T-cell (primary cell): Measurements from ENCODE around the gene ZNF784. TPM values are rescaled to one million over a fixed set of nuclear protein-coding genes. Genes with fewer than 3 reads are reported as not detected.
A peak's percentile ranks its signal among the peaks of the same experiment; 100 is the strongest.

Source experiments
- ATAC-seq, 4 experiments: fragments of 200-7000 bp in 3 of 4; fragments of 150-1000 bp in 1 of 4; cut with Tn5 transposase; replicated peaks in 1 of 4; 1 replicate in 3 of 4; 2 replicates in 1 of 4; pipeline ENCODE4 v1.10.0; 2021; ENCODE audit warnings: moderate library complexity in 3 of 4, mild to moderate bottlenecking in 2 of 4, moderate number of reproducible peaks in 1 of 4
- CTCF ChIA-PET, 2 donors: fragments of 300-600 bp; sonication (Branson Sonifier 250); formaldehyde crosslinking; loops; one replicate each; lab custom pipeline; 2022; ENCODE audit warnings: antibody characterized with exemption in 2 of 2; lab: Charles Lee
- POLR2A ChIA-PET, 2 donors: fragments of 300-600 bp; sonication (Branson Sonifier 250); formaldehyde crosslinking; loops; one replicate each; lab custom pipeline; 2022; ENCODE audit warnings: antibody characterized with exemption in 2 of 2; lab: Charles Lee
- DNase-seq, 35 experiments: peaks; one replicate each; pipeline versions ENCODE4 v3.0.0 to v3.0.0-alpha.2; 2013 to 2023
- H3K27ac ChIP-seq: one replicate; pipeline ENCODE4 v1.5.1; 2013; ENCODE audit warnings: low read length
- H3K27me3 ChIP-seq, 2 experiments: replicated peaks in 1 of 2; 1 replicate in 1 of 2; 2 replicates in 1 of 2; pipeline versions ENCODE4 v1.6.1 to v1.7.0; 2013; ENCODE audit warnings: low read length in 1 of 2, mixed read lengths in 1 of 2; ENCODE audit not compliant: control insufficient read depth in 2 of 2, insufficient read depth in 2 of 2; ENCODE audit errors: extremely low read depth in 1 of 2
- H3K36me3 ChIP-seq, 2 donors: 1 replicate in 1 of 2; 2 replicates in 1 of 2; pipeline versions ENCODE4 v1.6.1 to v1.7.0; 2013; ENCODE audit warnings: low read length in 1 of 2; ENCODE audit not compliant: control insufficient read depth in 2 of 2, insufficient read depth in 1 of 2; ENCODE audit errors: extremely low read depth in 1 of 2
- H3K4me1 ChIP-seq, 2 experiments: 1 replicate in 1 of 2; 2 replicates in 1 of 2; pipeline versions ENCODE4 v1.6.1 to v1.7.0; 2013; ENCODE audit warnings: low read length in 2 of 2, mixed read lengths in 1 of 2; ENCODE audit not compliant: insufficient read depth in 2 of 2, control insufficient read depth in 1 of 2; ENCODE audit errors: extremely low read depth in 1 of 2
- H3K4me3 ChIP-seq, 2 donors: 1 replicate in 1 of 2; 2 replicates in 1 of 2; pipeline versions ENCODE4 v1.5.1 to v1.7.0; 2013; ENCODE audit warnings: mild to moderate bottlenecking in 2 of 2, low read length in 1 of 2, moderate library complexity in 1 of 2; ENCODE audit not compliant: control insufficient read depth in 1 of 2; ENCODE audit errors: extremely low read depth in 1 of 2
- H3K9me3 ChIP-seq: 2 replicates; pipeline ENCODE4 v1.7.0; 2013
- H3K27ac Mint-ChIP-seq, 2 donors: one replicate each; pipeline ENCODE4 v1.8.0; 2020 to 2021; ENCODE audit warnings: mild to moderate bottlenecking in 2 of 2, mixed read lengths in 2 of 2
- H3K27me3 Mint-ChIP-seq, 2 donors: one replicate each; pipeline ENCODE4 v1.8.0; 2021 to 2022; ENCODE audit warnings: mixed read lengths in 2 of 2
- H3K36me3 Mint-ChIP-seq: one replicate; pipeline ENCODE4 v1.8.0; 2021; ENCODE audit warnings: mixed read lengths
- H3K4me1 Mint-ChIP-seq, 3 donors: one replicate each; pipeline ENCODE4 v1.8.0; 2020 to 2022; ENCODE audit warnings: mixed read lengths in 3 of 3, mild to moderate bottlenecking in 1 of 3
- H3K4me3 Mint-ChIP-seq, 3 donors: one replicate each; pipeline ENCODE4 v1.8.0; 2020 to 2022; ENCODE audit warnings: mild to moderate bottlenecking in 3 of 3, mixed read lengths in 3 of 3, moderate library complexity in 3 of 3
- H3K9me3 Mint-ChIP-seq, 3 donors: one replicate each; pipeline ENCODE4 v1.8.0; 2020 to 2022; ENCODE audit warnings: mixed read lengths in 3 of 3
- WGBS: methylation state at CpG from one replicate; pipeline ENCODE4 v1.1.5; 2013; ENCODE audit warnings: missing lambda C conversion rate; ENCODE audit not compliant: insufficient coverage; 5-methylcytosine and 5-hydroxymethylcytosine counted together
- total RNA-seq, 35 experiments: library from RNA in 6 of 35; stranded (reverse) in 6 of 35; fragments of 120-200 nt in 1 of 35; gene quantifications; one replicate each; pipeline versions ENCODE4 v1.2.1 to v1.2.4 and lab custom pipeline; 2013 to 2026

ZNF784 gene
- total RNA-seq, 5 donors from 2014 or later (not counting 1 experiment from before 2014, with no cell fraction given) = 7.2 to 13.3 (median 8.2) TPM

GRCh38 chr19:55580628-55581144, 43.7 kb downstream of the ZNF784 start, which contains the start of gene ZNF579:
Gene ZNF579, minus strand, starts transcription at chr19:55580848. Its CDS starts 1,209 bp downstream, at chr19:55579639.
- ChIA-PET CTCF (interaction anchor here in 1 of 2 donors (0.6 to 1.2 kb wide), 3 partner anchors 26 to 440 kb away, joined by 3 to 4 read pairs (median 3); no protein-coding TSS in a partner anchor), POLR2A (interaction anchor here in 1 of 2 donors (0.7 kb wide), 1 partner anchor 77 kb away, joined by 10 read pairs; no protein-coding TSS in a partner anchor)
- Histone ChIP-seq H3K4me3 (peak within 1 kb of the TSS; percentile 71 to 75), H3K27ac (peak within 1 kb of the TSS; percentile 75), H3K9me3 (no peaks in the 10 kb centered on the region), H3K4me1 (peaks cover 8 to 26% of the 10 kb centered on the region in 2 experiments), H3K27me3 (no peaks in the 10 kb centered on the region), H3K36me3 (no peaks in the 10 kb centered on the region)
- H3K27ac Mint-ChIP-seq = peak within 1 kb of the TSS; percentile 87 to 94
- peak within 1 kb of the TSS; percentile 81 to 89 (median 83) for H3K4me3 Mint-ChIP-seq
- peak in 34 of 35 experiments; percentile 37 to 81 (median 60) for DNase-seq
- WGBS = 0% methylated on average over 11 of the region's 24 CpGs
- ATAC-seq = peak; percentile 69 to 77 (median 72)
- peaks cover 13% of the 10 kb centered on the region for H3K36me3 Mint-ChIP-seq
- peaks cover 0 to 2% of the 10 kb centered on the region in 2 donors for H3K27me3 Mint-ChIP-seq
- peaks cover 24 to 32% (median 24%) of the 10 kb centered on the region in 3 donors for H3K4me1 Mint-ChIP-seq
- H3K9me3 Mint-ChIP-seq = peaks cover 0 to 2% (median 0%) of the 10 kb centered on the region in 3 donors

GRCh38 chr19:55579766-55580621, 44.4 kb downstream of the ZNF784 start:
- peaks cover 13% of the 10 kb centered on the region for H3K36me3 Mint-ChIP-seq
- peaks cover 19 to 26% (median 19%) of the 10 kb centered on the region in 3 donors for H3K4me1 Mint-ChIP-seq
- H3K27ac Mint-ChIP-seq = peak overlapping the region; percentile 87 to 94
- H3K27me3 Mint-ChIP-seq = no peaks in the 10 kb centered on the region
- peak overlapping the region; percentile 81 to 89 (median 83) for H3K4me3 Mint-ChIP-seq
- DNase-seq (peak in 4 of 35 experiments; percentile 8 to 29 (median 19)), ATAC-seq (peak; percentile 25 to 55 (median 38))
- peak overlapping the region; percentile 75 for H3K27ac ChIP-seq
- CTCF ChIA-PET = interaction anchor here in 1 of 2 donors (0.6 kb wide), 1 partner anchor 439 kb away, joined by 3 read pairs; no protein-coding TSS in a partner anchor
- H3K36me3 ChIP-seq = no peaks in the 10 kb centered on the region
- H3K9me3 ChIP-seq = no peaks in the 10 kb centered on the region
- peak overlapping the region; percentile 71 to 75 for H3K4me3 ChIP-seq
- POLR2A ChIA-PET = interaction anchor here in 1 of 2 donors (0.7 kb wide), 1 partner anchor 76 kb away, joined by 10 read pairs; no protein-coding TSS in a partner anchor
- peaks cover 0 to 2% (median 0%) of the 10 kb centered on the region in 3 donors for H3K9me3 Mint-ChIP-seq
- H3K4me1 ChIP-seq = peaks cover 6 to 23% of the 10 kb centered on the region in 2 experiments
- H3K27me3 ChIP-seq = no peaks in the 10 kb centered on the region
- 29% methylated on average over 18 of the region's 20 CpGs for WGBS

GRCh38 chr19:55578761-55579747, 45.3 kb downstream of the ZNF784 start:
- Histone ChIP-seq H3K9me3 (no peaks in the 10 kb centered on the region), H3K36me3 (no peaks in the 10 kb centered on the region), H3K27ac (peak overlapping the region; percentile 75), H3K4me3 (no peak overlapping the region), H3K4me1 (peaks cover 6 to 23% of the 10 kb centered on the region in 2 experiments), H3K27me3 (no peaks in the 10 kb centered on the region)
- Mint-ChIP-seq H3K27me3 (no peaks in the 10 kb centered on the region), H3K36me3 (peaks cover 13% of the 10 kb centered on the region), H3K9me3 (peaks cover 0 to 2% (median 0%) of the 10 kb centered on the region in 3 donors), H3K4me1 (peaks cover 19 to 25% (median 19%) of the 10 kb centered on the region in 3 donors), H3K4me3 (peak overlapping the region; percentile 81 to 89 (median 83)), H3K27ac (peak overlapping the region; percentile 87 to 94)
- POLR2A ChIA-PET = no interaction called here
- 97% methylated on average over 79 of the region's 90 CpGs for WGBS
- no peak for ATAC-seq
- no peak for DNase-seq
- CTCF ChIA-PET = no interaction called here

- H3K27me3 ChIP-seq = no peaks in the 10 kb centered on the region
- Mint-ChIP-seq H3K4me1 (peaks cover 19 to 25% (median 19%) of the 10 kb centered on the region in 3 donors), H3K36me3 (peaks cover 13% of the 10 kb centered on the region), H3K9me3 (peaks cover 0 to 2% (median 0%) of the 10 kb centered on the region in 3 donors), H3K27me3 (no peaks in the 10 kb centered on the region), H3K27ac (no peak overlapping the region), H3K4me3 (no peak overlapping the region)
- no peaks in the 10 kb centered on the region for H3K36me3 ChIP-seq
- no peak for ATAC-seq
- no peak for DNase-seq
- ChIA-PET POLR2A (no interaction called here), CTCF (no interaction called here)
- H3K4me3 ChIP-seq = no peak overlapping the region
- no peak overlapping the region for H3K27ac ChIP-seq
- H3K4me1 ChIP-seq = peaks cover 6 to 23% of the 10 kb centered on the region in 2 experiments
- H3K9me3 ChIP-seq = no peaks in the 10 kb centered on the region
- 98% methylated on average over 64 of the region's 83 CpGs for WGBS
Measured at GRCh38 chr19:55578031-55578760, 46.2 kb downstream of the ZNF784 start.

GRCh38 chr19:55576746-55577145, 47.6 kb downstream of the ZNF784 start:
- 90% methylated on average over 2 of the region's 5 CpGs for WGBS
- Histone ChIP-seq H3K9me3 (no peaks in the 10 kb centered on the region), H3K4me3 (no peak overlapping the region), H3K27me3 (no peaks in the 10 kb centered on the region), H3K27ac (no peak overlapping the region), H3K4me1 (peaks cover 6 to 21% of the 10 kb centered on the region in 2 experiments), H3K36me3 (no peaks in the 10 kb centered on the region)
- H3K27ac Mint-ChIP-seq = no peak overlapping the region
- H3K4me3 Mint-ChIP-seq = peak overlapping the region in 1 of 3 donors; percentile 6
- POLR2A ChIA-PET = no interaction called here
- no peak for ATAC-seq
- H3K4me1 Mint-ChIP-seq = peaks cover 14 to 19% (median 15%) of the 10 kb centered on the region in 3 donors
- peaks cover 0 to 2% (median 0%) of the 10 kb centered on the region in 3 donors for H3K9me3 Mint-ChIP-seq
- CTCF ChIA-PET = no interaction called here
- DNase-seq = no peak
- H3K36me3 Mint-ChIP-seq = peaks cover 13% of the 10 kb centered on the region
- no peaks in the 10 kb centered on the region for H3K27me3 Mint-ChIP-seq
